Measurements from ENCODE around the gene ENGASE. TPM values are rescaled to one million over a fixed set of nuclear protein-coding genes. Genes with fewer than 3 reads are reported as not detected.

The ENGASE gene
- total and polyA plus RNA-seq, 2 of the 4 experiments (the other 2 are of a cell fraction): 3.9 to 12.1 TPM

- no peak for TF ChIP-seq MAFK (IDR thresholded peaks at IDR 0.05; ENCODE audit: low read depth, low read length)
Observed at GRCh38 chr17:79114458-79115301, 40.1 kb downstream of the ENGASE start (continued).

DNA sequence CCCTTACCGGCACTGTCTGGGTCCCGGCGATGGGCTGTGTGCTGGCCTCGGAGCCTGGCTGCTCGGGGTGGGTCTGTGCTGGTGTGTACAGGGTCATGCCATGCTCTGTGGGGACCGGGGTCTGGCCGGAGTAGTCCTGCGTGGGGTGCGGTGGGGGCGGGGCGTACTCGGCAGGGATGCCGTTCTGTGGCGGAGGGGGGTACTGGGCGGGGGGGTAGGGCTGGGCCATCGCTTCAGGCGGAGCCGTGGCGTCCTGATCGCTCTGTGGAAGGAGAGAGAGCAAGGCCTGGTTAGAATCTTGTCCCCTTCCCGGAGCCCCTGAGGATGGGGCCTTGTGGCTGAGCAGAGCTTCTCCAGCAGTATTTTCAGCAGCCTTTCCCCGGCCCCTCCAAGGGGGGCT, 40.9 kb downstream of the ENGASE start:
- Histone ChIP-seq H3K4ac (ENCODE audit: low read depth, low read length) (no peak overlapping the region), H3K4me1 (ENCODE audit: control insufficient read depth, insufficient read depth, low read length) (no peaks in the 10 kb centered on the region), H3K9me1 (ENCODE audit: insufficient read depth, low read length) (no peaks in the 10 kb centered on the region), H3K9me3 (ENCODE audit: control insufficient read depth, insufficient read depth, low read length) (no peaks in the 10 kb centered on the region), H3K27ac (ENCODE audit: insufficient read depth, low read length) (no peak overlapping the region), H2BK5ac (ENCODE audit: low read depth, low read length, poor library complexity, severe bottlenecking) (no peak overlapping the region), H4K91ac (ENCODE audit: insufficient read depth, low read depth, low read length) (no peak overlapping the region), H3K36me3 (ENCODE audit: control insufficient read depth, insufficient read depth, low read length) (no peaks in the 10 kb centered on the region), H3K9ac (ENCODE audit: low read depth, low read length) (no peak overlapping the region), H3K14ac (replicated peaks; ENCODE audit: low read depth, low read length) (no peak overlapping the region), H2AK5ac (ENCODE audit: low read depth, low read length) (no peak overlapping the region), H3K56ac (ENCODE audit: extremely low read depth, insufficient read depth, low read length) (no peak overlapping the region), H3K27me3 (ENCODE audit: control insufficient read depth, insufficient read depth, low read length) (peaks cover 50% of the 10 kb centered on the region), H3K4me2 (ENCODE audit: low read depth, low read length) (no peak overlapping the region), H3K79me1 (ENCODE audit: low read depth in 1 of 2, low read length in 2 of 2) (no peaks in the 10 kb centered on the region), H2BK20ac (ENCODE audit: low read depth, low read length) (no peak overlapping the region), H4K8ac (ENCODE audit: low read depth in 2 of 2, low read length in 2 of 2) (no peak overlapping the region), H2AFZ (replicated peaks; ENCODE audit: low read length, poor library complexity) (no peak overlapping the region), H4K5ac (ENCODE audit: low read depth, low read length) (no peak overlapping the region), H2BK15ac (ENCODE audit: low read depth, low read length) (no peak overlapping the region), H2BK120ac (ENCODE audit: low read depth, low read length) (no peak overlapping the region), H3K23ac (ENCODE audit: low read depth, low read length) (no peak overlapping the region), H3K18ac (ENCODE audit: low read depth, low read length) (no peak overlapping the region), H4K20me1 (ENCODE audit: insufficient read depth, low read length) (no peaks in the 10 kb centered on the region), H3K4me3 (ENCODE audit: insufficient read depth, low read depth, low read length) (no peak overlapping the region), H2AK9ac (replicated peaks; ENCODE audit: low read depth, low read length, poor library complexity) (no peak overlapping the region)
- CTCF ChIA-PET: no interaction called here
- no peak for TF ChIP-seq RFX5 (IDR thresholded peaks at IDR 0.05; ENCODE audit: low read depth, low read length)
- TF ChIP-seq FOS (IDR thresholded peaks at IDR 0.05; ENCODE audit: low read depth, low read length): no peak
- TF ChIP-seq, protein P1, sequence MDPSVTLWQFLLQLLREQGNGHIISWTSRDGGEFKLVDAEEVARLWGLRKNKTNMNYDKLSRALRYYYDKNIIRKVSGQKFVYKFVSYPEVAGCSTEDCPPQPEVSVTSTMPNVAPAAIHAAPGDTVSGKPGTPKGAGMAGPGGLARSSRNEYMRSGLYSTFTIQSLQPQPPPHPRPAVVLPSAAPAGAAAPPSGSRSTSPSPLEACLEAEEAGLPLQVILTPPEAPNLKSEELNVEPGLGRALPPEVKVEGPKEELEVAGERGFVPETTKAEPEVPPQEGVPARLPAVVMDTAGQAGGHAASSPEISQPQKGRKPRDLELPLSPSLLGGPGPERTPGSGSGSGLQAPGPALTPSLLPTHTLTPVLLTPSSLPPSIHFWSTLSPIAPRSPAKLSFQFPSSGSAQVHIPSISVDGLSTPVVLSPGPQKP (IDR thresholded peaks at IDR 0.05; ENCODE audit: borderline replicate concordance, low read depth, low read length): no peak
- TF ChIP-seq BHLHE40 (IDR thresholded peaks at IDR 0.05; ENCODE audit: low read depth, low read length): no peak
- no peak for TF ChIP-seq CTCF (conservative IDR thresholded peaks at IDR 0.05; ENCODE audit: low read depth, low read length)
- no TSS peak for BruUV-seq (replicated peaks)
- in situ Hi-C loops (cut with MboI; ENCODE audit: low sequenced_read_pairs): no loop called here
- ATAC-seq (ENCODE audit: low read depth) (no peak), DNase-seq (no peak)
- 64% methylated on average over 7 of the region's 22 CpGs; no CpG with 5 or more reads in 1 of the 2 experiments for WGBS, 2 experiments (ENCODE audit: extremely low coverage in 2 of 2, insufficient read length in 1 of 2)
- dilution Hi-C loops (cut with HindIII; ENCODE audit: low sequenced_read_pairs, unreplicated experiment): no loop called here
- POLR2A ChIA-PET (ENCODE audit: unreplicated experiment): no interaction called here
- intact Hi-C loops (cut with micrococcal nuclease): no loop called here
